Adipocyte (in vitro differentiated cells): ENCODE data around the gene CYP8B1.
A peak's percentile ranks its signal among the peaks of the same experiment; 100 is the strongest.
"Not testable (repeated sequence)": the region's sequence is repeated elsewhere in the genome, so short reads cannot be mapped to it uniquely, and the experiment has no call there.

Source experiments
- DNase-seq: peaks from one replicate; pipeline ENCODE4 v3.0.0-alpha.2; 2015; ENCODE audit warnings: low read depth
- H3K27me3 ChIP-seq: replicated peaks from 2 replicates; pipeline ENCODE4 v1.7.0; 2013; ENCODE audit warnings: mild to moderate bottlenecking, low read length, moderate library complexity; ENCODE audit not compliant: control insufficient read depth, insufficient read depth
- H3K36me3 ChIP-seq: 2 replicates; pipeline ENCODE4 v1.7.0; 2013; ENCODE audit warnings: low read length, mild to moderate bottlenecking, moderate library complexity; ENCODE audit not compliant: control insufficient read depth, insufficient read depth, severe bottlenecking
- H3K4me1 ChIP-seq: 2 replicates; pipeline ENCODE4 v1.7.0; 2013; ENCODE audit warnings: mild to moderate bottlenecking, low read length, moderate library complexity; ENCODE audit not compliant: control insufficient read depth, insufficient read depth
- H3K4me3 ChIP-seq: 2 replicates; pipeline ENCODE4 v1.7.0; 2013; ENCODE audit warnings: mild to moderate bottlenecking, low read length, moderate library complexity
- H3K9ac ChIP-seq: 2 replicates; pipeline ENCODE4 v1.7.0; 2013; ENCODE audit warnings: mild to moderate bottlenecking, low read length, moderate library complexity
- H3K9me3 ChIP-seq: 2 replicates; pipeline ENCODE4 v1.7.0; 2013; ENCODE audit warnings: mild to moderate bottlenecking, low read length, moderate library complexity; ENCODE audit not compliant: control insufficient read depth

Gene CYP8B1

DNA sequence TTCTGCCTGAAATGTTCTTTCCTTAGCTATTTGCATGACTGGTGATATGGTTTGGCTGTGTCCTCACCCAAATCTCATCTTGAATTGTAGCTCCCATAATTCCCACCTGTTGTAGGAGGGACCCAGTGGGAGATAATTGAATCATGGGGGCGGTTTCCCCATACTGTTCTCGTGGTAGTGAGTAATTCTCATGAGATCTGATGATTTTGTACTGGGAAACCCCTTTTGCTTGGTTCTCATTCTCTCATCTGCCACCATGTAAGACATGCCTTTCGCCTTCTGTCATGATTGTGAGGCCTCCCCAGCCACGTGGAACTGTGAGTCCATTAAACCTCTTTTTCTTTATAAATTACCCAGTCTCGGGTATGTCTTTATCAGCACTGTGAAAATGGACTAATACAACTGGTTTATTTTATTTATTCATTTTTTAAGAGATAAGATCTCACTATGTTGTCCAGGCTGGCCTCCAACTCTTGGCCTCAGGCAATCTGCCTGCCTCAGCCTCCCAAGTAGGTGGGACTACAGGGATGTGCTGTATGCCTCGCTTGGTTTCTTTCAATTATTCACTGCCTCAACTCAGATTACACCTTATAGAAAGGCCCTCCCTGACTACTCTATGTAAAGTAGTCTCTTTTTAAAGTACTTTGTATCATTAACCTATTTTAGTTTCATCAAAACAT lies 7.7 kb upstream of the CYP8B1 start:
- not testable (repeated sequence) for H3K9me3 ChIP-seq, H3K9ac ChIP-seq, H3K4me3 ChIP-seq, H3K4me1 ChIP-seq, H3K36me3 ChIP-seq, DNase-seq
- peaks cover 14% of the 10 kb centered on the region for H3K27me3 ChIP-seq

DNA sequence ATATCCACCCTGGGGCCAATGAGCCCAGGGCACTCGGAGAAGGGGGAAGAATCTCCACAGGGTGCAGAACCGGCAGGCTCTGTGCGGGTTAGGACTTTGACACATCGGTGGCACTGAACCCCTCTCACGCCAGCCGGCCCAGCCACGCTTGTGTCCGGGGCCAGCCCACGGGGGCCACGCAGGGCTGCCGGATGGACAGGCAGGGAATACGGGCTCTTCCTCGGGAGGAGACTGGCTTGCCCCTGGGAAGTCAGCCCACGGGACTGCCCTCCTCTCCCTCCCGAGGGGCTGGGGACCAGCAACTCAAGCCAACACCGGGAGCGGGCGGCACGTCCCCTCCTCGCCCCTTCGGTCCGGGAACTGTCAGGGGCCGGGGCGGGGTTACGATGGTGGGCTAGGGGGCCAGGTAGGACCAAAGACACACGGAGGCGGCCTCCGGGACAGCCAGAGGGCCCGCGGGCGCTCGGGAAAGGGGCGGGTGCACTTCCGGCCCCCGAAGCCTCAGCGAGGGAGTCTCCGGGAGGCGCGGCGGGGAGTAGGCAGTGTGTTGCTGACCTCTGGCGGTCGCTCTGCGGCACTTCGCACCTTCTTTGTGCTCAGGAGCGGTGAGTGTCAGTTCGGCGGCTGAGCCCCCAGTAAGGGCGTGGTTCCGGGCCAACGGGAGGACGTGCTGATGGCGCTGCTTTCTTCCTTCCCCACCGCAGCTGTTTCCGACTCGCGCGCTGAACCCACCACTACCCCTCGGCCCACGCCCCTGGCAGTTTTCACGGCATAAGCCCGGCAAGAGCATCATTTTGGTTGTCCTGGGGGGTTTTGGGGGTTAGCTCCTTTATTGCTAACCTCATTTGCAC lies 5.1 kb upstream of the CYP8B1 start:
- Histone ChIP-seq H3K27me3 (peaks cover 3% of the 10 kb centered on the region), H3K9ac (peak overlapping the region; percentile 91), H3K4me3 (peak overlapping the region; percentile 79), H3K9me3 (no peaks in the 10 kb centered on the region), H3K36me3 (no peaks in the 10 kb centered on the region), H3K4me1 (peaks cover 17% of the 10 kb centered on the region)
- peak; percentile 93 for DNase-seq

DNA sequence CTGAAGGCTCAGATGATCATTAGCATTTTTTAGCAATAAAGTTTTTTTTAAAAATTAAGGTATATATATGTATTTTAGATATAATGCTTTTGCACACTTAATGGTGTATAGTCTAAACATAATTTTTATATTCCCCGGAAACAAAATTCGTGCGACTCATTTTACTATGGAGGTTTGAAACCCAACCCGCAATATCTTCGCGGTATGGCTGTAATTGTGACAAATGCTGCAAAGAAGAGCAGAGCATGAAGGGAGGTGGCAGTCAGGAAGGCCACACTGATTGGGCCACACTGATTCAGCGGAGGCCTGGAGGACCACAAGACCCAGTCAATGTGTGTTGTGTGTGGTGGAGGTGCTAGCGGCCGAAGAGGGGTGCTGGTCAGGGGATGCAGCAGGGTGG lies 4.5 kb upstream of the CYP8B1 start:
- no peak for DNase-seq
- H3K27me3 ChIP-seq = no peaks in the 10 kb centered on the region
- H3K4me1 ChIP-seq = peaks cover 17% of the 10 kb centered on the region
- H3K9me3 ChIP-seq = no peaks in the 10 kb centered on the region
- H3K9ac ChIP-seq = peak overlapping the region; percentile 91
- no peaks in the 10 kb centered on the region for H3K36me3 ChIP-seq
- H3K4me3 ChIP-seq = peak overlapping the region; percentile 79

DNA sequence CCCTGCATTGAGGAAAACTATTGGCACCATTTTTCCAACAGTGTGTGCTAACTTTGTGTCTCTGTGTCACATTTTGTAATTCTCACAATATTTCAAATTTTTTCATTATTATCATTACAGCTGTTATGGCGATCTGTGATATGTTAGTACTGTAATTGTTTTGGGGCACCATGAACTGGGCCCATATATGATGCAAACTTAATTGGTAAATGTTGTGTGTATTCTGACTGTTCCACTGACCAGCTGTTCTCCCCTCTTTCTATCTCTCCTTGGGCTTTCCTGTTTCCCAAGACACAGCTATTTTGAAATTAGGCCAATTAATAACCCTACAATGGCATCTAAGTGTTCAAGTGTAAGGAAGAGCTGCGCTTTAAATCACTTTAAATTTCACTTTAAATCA lies 2.2 kb upstream of the CYP8B1 start:
- no peak overlapping the region for H3K4me3 ChIP-seq
- H3K9ac ChIP-seq = no peak overlapping the region
- H3K36me3 ChIP-seq = no peaks in the 10 kb centered on the region
- no peaks in the 10 kb centered on the region for H3K9me3 ChIP-seq
- H3K4me1 ChIP-seq = peaks cover 18% of the 10 kb centered on the region
- H3K27me3 ChIP-seq = no peaks in the 10 kb centered on the region
- DNase-seq = no peak

DNA sequence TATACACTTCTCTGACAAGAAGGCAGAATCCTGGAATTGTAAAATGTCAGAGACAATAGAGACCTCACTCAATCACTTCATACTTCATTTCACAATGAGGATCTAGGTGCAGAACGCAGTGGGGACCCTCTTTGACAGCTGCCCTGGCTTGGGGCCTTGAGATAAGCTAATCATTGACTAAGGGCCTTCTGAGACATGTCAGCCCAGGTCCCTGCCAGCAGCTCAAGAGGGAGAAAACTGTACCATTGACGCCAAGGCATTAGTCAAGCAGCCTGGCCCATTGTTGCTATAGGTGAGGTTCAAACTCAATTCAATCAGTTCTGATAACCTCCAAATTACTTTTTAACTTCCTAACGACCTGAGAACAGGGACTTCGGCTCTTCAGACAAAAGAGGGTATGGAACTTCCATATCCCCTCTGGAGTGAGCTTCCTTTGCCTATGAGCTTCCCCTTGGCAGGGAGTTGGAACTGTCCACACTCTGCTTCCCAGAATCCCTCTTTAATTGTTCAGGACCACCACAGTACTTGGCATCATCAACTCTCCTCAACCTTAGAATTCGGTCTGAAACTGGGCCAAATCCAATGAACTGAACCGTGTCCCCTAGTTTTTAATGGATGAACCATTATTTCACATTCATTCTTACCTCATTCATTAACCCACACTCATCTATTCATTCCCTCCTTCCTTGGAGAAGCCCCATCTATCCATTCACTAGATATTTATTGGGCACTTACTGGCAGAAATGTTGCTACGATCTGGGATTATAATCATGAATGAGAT lies 1.5 kb upstream of the CYP8B1 start:
- Histone ChIP-seq H3K36me3 (no peaks in the 10 kb centered on the region), H3K9ac (no peak overlapping the region), H3K27me3 (no peaks in the 10 kb centered on the region), H3K9me3 (no peaks in the 10 kb centered on the region), H3K4me3 (no peak overlapping the region), H3K4me1 (peaks cover 26% of the 10 kb centered on the region)
- no peak for DNase-seq

DNA sequence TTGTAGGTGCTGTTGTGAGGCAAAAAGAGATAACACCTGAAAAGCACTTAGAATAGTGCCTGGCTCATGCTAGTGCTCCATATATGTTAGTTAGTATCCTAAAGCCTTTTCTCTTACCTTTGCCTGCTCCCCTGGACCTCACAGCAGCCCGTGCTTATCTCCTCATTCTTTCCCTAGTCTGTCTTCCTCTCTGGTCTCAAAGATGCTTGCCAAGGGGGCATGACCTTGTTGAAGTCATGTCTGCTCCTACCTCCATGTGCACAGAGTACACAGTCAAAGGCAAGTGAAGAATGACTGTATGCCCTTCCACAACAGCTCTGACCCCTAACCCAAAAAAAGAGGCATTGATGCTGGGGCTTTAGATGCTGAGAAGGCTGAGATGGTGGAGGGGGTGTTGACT lies 722 bp upstream of the CYP8B1 start:
- H3K4me1 ChIP-seq = peaks cover 31% of the 10 kb centered on the region
- H3K4me3 ChIP-seq = no peak overlapping the region
- no peak overlapping the region for H3K9ac ChIP-seq
- H3K9me3 ChIP-seq = no peaks in the 10 kb centered on the region
- no peaks in the 10 kb centered on the region for H3K36me3 ChIP-seq
- no peak for DNase-seq
- no peaks in the 10 kb centered on the region for H3K27me3 ChIP-seq

DNA sequence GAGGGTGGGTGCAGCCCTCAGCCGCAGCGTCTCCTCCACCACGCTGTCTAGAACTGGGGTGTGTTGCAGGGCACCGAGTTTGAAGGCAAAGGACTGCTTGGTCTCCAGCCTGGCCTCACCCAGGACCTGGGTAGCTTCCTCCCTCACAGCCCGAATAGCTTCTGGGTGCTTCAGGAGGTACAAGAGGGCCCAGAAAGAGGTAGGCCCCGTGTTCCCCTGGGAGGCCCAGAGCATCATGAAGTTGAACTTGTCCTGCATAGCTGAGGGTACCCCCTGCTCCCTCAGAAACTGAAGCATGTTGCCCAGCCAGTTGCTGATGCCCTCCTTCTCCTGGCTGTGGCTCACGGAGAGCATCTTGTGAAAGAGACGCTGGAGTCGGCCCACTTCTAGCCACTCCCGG lies 930 bp downstream of the CYP8B1 start:
- no peaks in the 10 kb centered on the region for H3K27me3 ChIP-seq
- H3K9ac ChIP-seq = no peak overlapping the region
- no peak overlapping the region for H3K4me3 ChIP-seq
- no peaks in the 10 kb centered on the region for H3K9me3 ChIP-seq
- H3K4me1 ChIP-seq = peaks cover 23% of the 10 kb centered on the region
- DNase-seq = no peak
- no peaks in the 10 kb centered on the region for H3K36me3 ChIP-seq

DNA sequence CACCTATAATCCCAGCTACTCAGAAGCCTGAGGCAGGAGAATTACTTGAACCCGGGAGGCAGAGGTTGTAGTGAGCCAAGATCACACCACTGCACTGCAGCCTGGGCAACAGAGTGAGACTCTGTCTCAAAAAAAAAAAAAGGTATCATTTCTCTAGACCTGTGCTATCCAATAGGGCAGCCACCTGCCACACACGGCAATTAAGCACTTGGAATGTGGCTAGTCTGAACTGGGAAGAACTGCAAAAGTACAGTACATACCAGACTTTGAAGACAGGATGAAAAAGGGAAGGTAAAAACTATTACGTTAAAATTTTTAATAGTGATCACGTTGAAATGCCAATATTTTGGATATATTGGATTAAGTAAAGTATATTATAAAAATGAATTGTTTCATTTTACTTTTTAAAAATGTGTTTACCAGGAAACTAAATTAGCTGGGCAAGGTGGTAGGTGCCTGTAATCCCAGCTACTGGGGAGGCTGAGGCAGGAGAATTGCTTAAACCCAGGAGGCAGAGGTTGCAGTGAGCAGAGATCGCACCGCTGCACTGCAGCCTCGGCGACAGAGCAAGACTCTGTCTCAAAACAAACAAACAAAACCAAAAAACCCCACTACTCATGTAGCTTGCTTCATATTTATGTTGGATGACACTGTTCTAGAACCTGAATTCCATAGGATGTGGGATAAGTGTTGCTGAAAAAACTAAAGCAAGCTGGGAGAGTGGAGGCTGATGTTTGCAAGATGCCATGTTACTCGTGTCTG lies 2.3 kb downstream of the CYP8B1 start:
- Histone ChIP-seq H3K9me3 (no peaks in the 10 kb centered on the region), H3K36me3 (no peaks in the 10 kb centered on the region), H3K4me1 (peaks cover 23% of the 10 kb centered on the region), H3K4me3 (no peak overlapping the region), H3K9ac (no peak overlapping the region), H3K27me3 (no peaks in the 10 kb centered on the region)
- no peak for DNase-seq

DNA sequence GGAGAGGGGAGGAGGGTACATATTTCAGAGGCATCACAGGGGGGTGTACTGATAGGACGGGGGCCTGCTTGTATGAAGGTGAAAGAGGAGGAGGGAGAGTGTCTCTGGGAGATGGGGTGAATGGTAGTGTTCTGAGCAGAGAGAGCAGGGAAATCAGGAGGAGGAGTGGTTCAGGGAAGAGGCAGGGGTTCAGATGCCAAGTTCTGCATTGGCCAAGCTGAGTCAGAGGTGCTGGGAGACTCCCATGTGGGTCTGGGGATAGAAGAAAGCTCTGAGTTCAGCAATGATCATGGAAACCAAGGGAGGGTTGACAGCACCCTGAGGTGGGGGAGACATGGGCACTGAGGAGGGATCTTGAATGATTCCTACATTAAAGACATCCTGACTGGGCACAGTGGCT lies 3.0 kb downstream of the CYP8B1 start:
- Histone ChIP-seq H3K9ac (no peak overlapping the region), H3K36me3 (no peaks in the 10 kb centered on the region), H3K9me3 (no peaks in the 10 kb centered on the region), H3K4me1 (peaks cover 18% of the 10 kb centered on the region), H3K4me3 (no peak overlapping the region), H3K27me3 (no peaks in the 10 kb centered on the region)
- no peak for DNase-seq

DNA sequence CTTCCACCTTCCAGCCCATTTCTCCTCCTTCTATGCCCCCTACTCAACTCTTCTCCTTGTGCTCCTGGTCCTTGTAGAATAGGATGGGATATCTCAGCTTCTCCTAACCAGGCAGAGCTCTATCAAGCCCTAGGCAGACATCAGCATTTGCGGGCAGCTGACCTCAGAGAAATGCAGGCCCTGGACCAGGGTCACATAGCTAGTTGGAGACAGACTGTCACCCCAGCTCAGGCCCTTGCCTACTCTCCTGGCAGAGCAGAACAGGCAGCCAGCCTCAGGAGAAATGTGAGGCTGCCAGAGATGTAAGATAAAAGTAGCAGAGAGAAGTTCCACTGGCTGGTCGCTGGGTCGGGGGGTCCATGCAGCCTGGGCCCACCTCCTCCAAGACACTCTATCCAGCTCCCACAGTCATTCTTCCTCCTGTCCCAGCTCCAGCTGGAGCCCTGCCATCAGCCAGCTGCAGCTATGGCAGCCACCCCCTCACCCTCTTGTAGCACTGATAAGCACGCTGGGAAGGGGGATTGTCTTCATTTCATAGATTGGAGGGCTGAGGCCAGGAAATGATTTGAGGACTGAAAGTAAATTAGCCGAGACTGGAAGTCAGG lies 4.0 kb downstream of the CYP8B1 start:
- Histone ChIP-seq H3K4me3 (no peak overlapping the region), H3K9me3 (no peaks in the 10 kb centered on the region), H3K27me3 (no peaks in the 10 kb centered on the region), H3K9ac (no peak overlapping the region), H3K36me3 (no peaks in the 10 kb centered on the region), H3K4me1 (peaks cover 15% of the 10 kb centered on the region)
- DNase-seq = no peak
